GM10266 (cell line): ENCODE results near the gene MAPK14.

Experiments used
- DNase-seq: peaks from one replicate; pipeline ENCODE4 v3.0.0; 2012; ENCODE audit errors: extremely low spot score
- TF ChIP-seq, protein P1 (sequence below): IDR thresholded peaks from 2 replicates; pipeline ENCODE4 v1.5.1; 2012; ENCODE audit warnings: mild to moderate bottlenecking, low read depth; ENCODE audit not compliant: control insufficient read depth, insufficient read depth; ENCODE audit errors: missing control alignments

MAPK14 gene

DNA sequence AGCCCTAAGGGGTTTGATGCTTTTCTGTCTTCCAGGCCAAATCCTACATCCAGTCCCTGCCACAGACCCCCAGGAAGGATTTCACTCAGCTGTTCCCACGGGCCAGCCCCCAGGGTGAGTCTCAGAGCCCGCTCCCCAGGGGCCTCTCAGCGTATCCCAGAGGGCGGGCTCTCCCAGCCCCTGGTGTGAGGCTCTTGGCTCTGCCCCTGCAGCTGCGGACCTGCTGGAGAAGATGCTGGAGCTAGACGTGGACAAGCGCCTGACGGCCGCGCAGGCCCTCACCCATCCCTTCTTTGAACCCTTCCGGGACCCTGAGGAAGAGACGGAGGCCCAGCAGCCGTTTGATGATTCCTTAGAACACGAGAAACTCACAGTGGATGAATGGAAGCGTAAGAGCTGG, 111.1 kb downstream of the MAPK14 start:
- no peak for DNase-seq
- TF ChIP-seq, protein P1, sequence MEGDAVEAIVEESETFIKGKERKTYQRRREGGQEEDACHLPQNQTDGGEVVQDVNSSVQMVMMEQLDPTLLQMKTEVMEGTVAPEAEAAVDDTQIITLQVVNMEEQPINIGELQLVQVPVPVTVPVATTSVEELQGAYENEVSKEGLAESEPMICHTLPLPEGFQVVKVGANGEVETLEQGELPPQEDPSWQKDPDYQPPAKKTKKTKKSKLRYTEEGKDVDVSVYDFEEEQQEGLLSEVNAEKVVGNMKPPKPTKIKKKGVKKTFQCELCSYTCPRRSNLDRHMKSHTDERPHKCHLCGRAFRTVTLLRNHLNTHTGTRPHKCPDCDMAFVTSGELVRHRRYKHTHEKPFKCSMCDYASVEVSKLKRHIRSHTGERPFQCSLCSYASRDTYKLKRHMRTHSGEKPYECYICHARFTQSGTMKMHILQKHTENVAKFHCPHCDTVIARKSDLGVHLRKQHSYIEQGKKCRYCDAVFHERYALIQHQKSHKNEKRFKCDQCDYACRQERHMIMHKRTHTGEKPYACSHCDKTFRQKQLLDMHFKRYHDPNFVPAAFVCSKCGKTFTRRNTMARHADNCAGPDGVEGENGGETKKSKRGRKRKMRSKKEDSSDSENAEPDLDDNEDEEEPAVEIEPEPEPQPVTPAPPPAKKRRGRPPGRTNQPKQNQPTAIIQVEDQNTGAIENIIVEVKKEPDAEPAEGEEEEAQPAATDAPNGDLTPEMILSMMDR, result no peak

DNA sequence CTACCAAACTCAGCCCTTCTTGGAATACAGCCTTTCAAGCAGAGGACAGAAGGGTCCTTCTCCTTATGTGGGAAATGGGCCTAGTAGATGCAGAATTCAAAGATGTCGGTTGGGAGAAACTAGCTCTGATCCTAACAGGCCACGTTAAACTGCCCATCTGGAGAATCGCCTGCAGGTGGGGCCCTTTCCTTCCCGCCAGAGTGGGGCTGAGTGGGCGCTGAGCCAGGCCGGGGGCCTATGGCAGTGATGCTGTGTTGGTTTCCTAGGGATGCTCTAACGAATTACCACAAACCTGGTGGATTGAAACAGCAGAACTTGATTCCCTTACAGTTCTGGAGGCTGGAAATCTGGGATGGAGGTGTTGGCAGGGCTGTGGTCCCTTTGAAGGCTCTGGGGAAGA, 111.8 kb downstream of the MAPK14 start:
- TF ChIP-seq, protein P1, result peak; percentile 31
- DNase-seq, result no peak

DNA sequence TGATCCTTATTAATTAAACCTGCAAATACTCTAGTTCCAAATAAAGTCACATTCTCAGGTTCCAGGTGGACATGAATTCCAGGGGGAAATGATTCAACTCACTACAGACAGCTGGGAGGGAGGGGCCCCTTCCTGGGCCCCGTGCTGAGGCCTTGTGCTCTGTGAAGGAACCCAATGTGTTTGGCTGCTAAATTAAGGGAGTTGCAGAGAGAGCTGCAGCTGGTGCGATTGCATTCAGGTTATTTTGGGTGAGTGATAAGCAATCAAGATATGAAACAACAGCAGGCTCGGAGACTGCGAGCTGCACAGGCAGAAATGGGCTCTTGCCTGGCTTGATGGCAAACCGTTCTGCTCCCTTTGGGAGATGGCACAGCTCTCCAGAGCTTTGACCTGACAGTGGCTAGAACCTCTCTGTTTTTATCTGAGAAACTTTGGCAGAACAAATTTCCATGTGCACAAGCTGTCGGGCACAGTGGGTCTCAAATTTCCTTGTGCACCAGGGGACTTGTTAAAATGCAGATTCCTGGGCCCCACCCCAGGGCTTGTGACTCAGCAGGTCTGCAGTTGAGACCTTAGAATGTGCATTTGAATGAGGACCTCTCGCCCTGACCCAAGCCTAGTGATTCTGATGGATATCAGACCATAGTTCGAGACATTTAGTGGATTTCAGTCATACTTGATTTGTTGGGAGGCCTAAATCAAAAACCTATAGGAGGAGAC, 112.5 kb downstream of the MAPK14 start:
- DNase-seq, result no peak
- TF ChIP-seq, protein P1, result no peak

DNA sequence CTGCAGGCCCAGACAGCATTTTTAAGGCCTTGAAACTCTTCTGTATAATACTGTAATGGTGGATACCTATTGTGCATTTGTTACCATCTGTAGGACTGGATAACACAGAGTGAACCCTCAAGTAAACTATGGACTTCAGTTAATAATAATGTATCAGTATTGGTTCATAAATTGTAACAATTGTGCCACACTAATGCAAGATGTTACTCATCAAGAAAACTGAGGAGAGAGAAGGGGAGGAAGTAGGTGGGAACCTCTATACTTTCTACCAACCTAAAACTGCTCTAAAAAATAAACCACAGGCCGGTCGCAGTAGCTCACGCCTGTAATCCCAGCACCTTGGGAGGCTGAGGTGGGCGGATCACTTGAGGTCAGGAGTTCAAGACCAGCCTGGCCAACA, 113.5 kb downstream of the MAPK14 start:
- TF ChIP-seq, protein P1, result no peak
- DNase-seq, result no peak

DNA sequence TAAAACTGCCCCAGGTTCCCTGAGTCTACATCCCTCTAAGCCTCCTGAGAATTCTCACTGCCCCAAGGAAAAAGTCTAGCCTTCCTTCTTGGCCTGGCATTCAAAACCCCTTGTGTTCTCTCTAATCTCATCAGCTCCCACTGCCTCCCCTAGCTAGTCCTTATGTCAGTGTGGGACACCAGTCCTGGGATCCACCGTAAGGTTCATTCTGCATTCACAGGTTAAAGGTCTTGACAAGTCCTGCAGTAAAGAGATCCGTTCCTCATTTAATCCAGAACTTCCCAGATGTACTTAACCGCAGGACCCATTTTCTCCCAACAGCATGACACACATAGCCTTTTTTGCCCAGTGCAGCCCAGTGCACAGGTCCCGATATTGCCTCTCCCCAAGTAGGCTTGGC, 114.4 kb downstream of the MAPK14 start:
- TF ChIP-seq, protein P1, result no peak
- DNase-seq, result no peak

DNA sequence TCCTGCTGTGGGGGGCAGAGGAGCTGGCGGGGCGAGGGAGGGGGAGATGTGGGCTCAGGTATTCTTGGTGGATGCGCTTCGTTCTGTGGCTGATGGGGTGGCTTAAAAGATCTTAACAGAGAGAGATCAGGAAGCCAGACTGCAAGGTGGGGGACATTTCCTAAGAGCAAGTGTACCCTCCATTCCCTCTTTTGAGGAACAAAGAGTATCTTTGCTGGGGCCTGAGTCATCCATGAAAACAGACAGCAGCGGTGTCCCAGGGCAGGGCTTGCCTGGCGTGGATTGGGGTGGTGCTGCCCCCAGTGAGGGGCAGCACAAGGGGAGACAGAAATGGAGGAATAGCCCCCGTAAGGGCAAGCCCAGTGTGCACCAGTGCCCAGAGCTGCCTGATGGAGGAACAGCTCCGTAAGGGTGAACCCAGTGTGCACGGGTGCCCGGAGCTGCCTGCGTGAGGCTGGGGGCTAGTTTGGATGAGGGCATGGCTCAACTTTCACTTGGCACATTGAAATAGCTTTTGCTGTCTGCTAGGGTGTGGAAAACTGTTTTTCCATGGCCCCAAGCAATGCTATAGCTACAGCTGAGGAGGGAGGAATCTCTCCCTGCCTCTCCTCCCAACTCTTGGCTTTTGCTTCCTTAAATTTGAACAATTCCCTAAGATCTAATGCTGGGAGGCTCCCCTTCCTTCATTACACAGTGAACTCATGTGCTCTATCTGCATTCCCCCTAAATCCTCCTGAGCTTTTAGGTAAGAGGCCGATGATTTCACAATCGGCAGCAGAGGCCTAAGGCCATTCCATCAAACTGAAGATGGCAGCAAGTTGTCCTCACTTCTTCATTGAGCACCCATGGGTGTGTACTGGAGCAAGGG, 115.6 kb downstream of the MAPK14 start:
- TF ChIP-seq, protein P1, result no peak
- no peak for DNase-seq

DNA sequence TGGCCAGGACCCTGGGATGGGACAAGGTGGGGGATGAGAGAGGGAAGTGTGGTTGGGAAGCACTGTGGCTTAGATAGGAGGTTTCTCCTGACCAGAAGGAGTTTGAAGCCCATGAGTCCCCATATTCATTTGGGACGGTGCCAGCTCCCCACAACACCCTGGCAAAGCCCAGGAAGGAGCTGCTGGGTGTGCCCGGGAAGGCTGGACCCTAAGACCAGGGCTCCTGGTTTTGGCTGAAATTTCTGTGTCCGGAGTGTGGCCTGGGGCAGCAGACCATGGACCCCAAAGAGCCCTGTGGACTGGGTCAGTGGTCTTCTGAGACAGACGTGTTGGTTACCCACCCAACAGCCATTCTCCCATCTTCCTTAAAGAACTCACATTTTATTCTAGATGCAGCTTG, 117.9 kb downstream of the MAPK14 start:
- TF ChIP-seq, protein P1, result no peak
- DNase-seq, result no peak
